ENCODE measurements around the gene ELOA. TPM values are rescaled to one million over a fixed set of nuclear protein-coding genes. Genes with fewer than 3 reads are reported as not detected.

The ELOA gene
- total RNA-seq, 4 donors from 2014 or later, result 38.2 to 58.2 (median 42.8) TPM

GRCh38 chr1:23752909-23753308, 9.6 kb downstream of the ELOA start:
- no peak overlapping the region for H3K4me3 ChIP-seq
- DNase-seq (ENCODE audit: low spot score in 2 of 2), result no peak
- TF ChIP-seq POLR2AphosphoS5 (IDR thresholded peaks at IDR 0.05) (no peak), POLR2A (IDR thresholded peaks at IDR 0.05) (no peak), EP300 (IDR thresholded peaks at IDR 0.05) (no peak)
- TF ChIP-seq, protein P1, sequence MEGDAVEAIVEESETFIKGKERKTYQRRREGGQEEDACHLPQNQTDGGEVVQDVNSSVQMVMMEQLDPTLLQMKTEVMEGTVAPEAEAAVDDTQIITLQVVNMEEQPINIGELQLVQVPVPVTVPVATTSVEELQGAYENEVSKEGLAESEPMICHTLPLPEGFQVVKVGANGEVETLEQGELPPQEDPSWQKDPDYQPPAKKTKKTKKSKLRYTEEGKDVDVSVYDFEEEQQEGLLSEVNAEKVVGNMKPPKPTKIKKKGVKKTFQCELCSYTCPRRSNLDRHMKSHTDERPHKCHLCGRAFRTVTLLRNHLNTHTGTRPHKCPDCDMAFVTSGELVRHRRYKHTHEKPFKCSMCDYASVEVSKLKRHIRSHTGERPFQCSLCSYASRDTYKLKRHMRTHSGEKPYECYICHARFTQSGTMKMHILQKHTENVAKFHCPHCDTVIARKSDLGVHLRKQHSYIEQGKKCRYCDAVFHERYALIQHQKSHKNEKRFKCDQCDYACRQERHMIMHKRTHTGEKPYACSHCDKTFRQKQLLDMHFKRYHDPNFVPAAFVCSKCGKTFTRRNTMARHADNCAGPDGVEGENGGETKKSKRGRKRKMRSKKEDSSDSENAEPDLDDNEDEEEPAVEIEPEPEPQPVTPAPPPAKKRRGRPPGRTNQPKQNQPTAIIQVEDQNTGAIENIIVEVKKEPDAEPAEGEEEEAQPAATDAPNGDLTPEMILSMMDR (IDR thresholded peaks at IDR 0.05), result no peak
- peaks cover 81% of the 10 kb centered on the region for H3K36me3 ChIP-seq
- H3K9me3 ChIP-seq, result no peaks in the 10 kb centered on the region
- H3K4me1 ChIP-seq, result peaks cover 7% of the 10 kb centered on the region
- H3K27ac ChIP-seq, result no peak overlapping the region
- H3K27me3 ChIP-seq, result no peaks in the 10 kb centered on the region
- WGBS, result 91% methylated on average over 1 of the region's 1 CpG

GRCh38 chr1:23756676-23757075, 13.4 kb downstream of the ELOA start:
- TF ChIP-seq, protein P1 (IDR thresholded peaks at IDR 0.05), result no peak
- TF ChIP-seq EP300 (IDR thresholded peaks at IDR 0.05) (no peak), POLR2AphosphoS5 (IDR thresholded peaks at IDR 0.05) (no peak), POLR2A (IDR thresholded peaks at IDR 0.05) (no peak)
- DNase-seq (ENCODE audit: low spot score in 2 of 2), result no peak
- H3K36me3 ChIP-seq, result peaks cover 97% of the 10 kb centered on the region
- H3K4me3 ChIP-seq, result no peak overlapping the region
- no peak overlapping the region for H3K27ac ChIP-seq
- H3K4me1 ChIP-seq, result no peaks in the 10 kb centered on the region
- H3K9me3 ChIP-seq, result no peaks in the 10 kb centered on the region
- WGBS, result 88% methylated on average over 3 of the region's 3 CpGs
- no peaks in the 10 kb centered on the region for H3K27me3 ChIP-seq

- Histone ChIP-seq H3K36me3 (peaks cover 91% of the 10 kb centered on the region), H3K27ac (no peak overlapping the region), H3K9me3 (no peaks in the 10 kb centered on the region), H3K27me3 (no peaks in the 10 kb centered on the region), H3K4me1 (no peaks in the 10 kb centered on the region), H3K4me3 (no peak overlapping the region)
- DNase-seq (ENCODE audit: low spot score in 2 of 2), result no peak
- TF ChIP-seq, protein P1 (IDR thresholded peaks at IDR 0.05), result no peak
- TF ChIP-seq POLR2A (IDR thresholded peaks at IDR 0.05), result no peak
- no peak for TF ChIP-seq EP300 (IDR thresholded peaks at IDR 0.05)
- TF ChIP-seq POLR2AphosphoS5 (IDR thresholded peaks at IDR 0.05), result no peak
- WGBS, result 84% methylated on average over 1 of the region's 1 CpG
Observed at GRCh38 chr1:23757812-23758211, 14.5 kb downstream of the ELOA start.

- no peak overlapping the region for H3K27ac ChIP-seq
Observed at GRCh38 chr1:23759277-23759676, 16.0 kb downstream of the ELOA start.

DNA sequence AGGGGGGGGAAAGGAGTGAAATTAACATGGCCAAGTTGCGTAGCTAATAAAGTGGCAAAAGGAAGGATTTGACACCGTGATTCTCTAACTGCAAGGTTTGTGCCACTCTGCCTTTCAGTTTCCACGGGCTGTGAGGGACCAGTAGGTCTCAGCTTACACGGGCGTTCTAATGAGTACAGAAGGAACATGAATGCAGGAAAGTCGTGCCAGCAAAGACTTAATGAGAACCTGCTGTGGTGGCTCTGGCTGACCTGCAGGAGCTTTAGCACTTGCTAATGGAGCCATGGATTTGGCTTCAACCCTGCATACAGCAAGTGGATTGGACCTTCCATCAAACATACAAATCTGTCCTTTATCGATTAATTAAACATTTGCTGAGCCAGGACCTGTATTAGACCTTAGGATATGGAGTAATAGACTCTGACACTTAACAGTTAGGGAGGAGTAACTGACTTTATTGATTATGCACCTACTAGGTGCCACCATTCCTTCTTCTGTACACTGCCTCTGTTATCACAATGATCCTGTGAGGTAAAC, 19.8 kb downstream of the ELOA start:
- no peak overlapping the region for H3K4me3 ChIP-seq
- no peak overlapping the region for H3K27ac ChIP-seq
- WGBS, result 81% methylated on average over 7 of the region's 7 CpGs
- TF ChIP-seq POLR2A (IDR thresholded peaks at IDR 0.05) (no peak), POLR2AphosphoS5 (IDR thresholded peaks at IDR 0.05) (no peak), EP300 (IDR thresholded peaks at IDR 0.05) (no peak)
- TF ChIP-seq, protein P1 (IDR thresholded peaks at IDR 0.05), result no peak
- DNase-seq (ENCODE audit: low spot score in 2 of 2), result no peak
- H3K27me3 ChIP-seq, result no peaks in the 10 kb centered on the region
- peaks cover 60% of the 10 kb centered on the region for H3K36me3 ChIP-seq
- H3K4me1 ChIP-seq, result no peaks in the 10 kb centered on the region
- H3K9me3 ChIP-seq, result no peaks in the 10 kb centered on the region

More at GRCh38 chr1:23759277-23759676, 16.0 kb downstream of the ELOA start:
- no peaks in the 10 kb centered on the region for H3K9me3 ChIP-seq
- 29% methylated on average over 4 of the region's 4 CpGs for WGBS
- no peak for TF ChIP-seq EP300 (IDR thresholded peaks at IDR 0.05)
- TF ChIP-seq POLR2A (IDR thresholded peaks at IDR 0.05), result no peak
- TF ChIP-seq, protein P1 (IDR thresholded peaks at IDR 0.05), result no peak
- no peak for TF ChIP-seq POLR2AphosphoS5 (IDR thresholded peaks at IDR 0.05)
- peaks cover 84% of the 10 kb centered on the region for H3K36me3 ChIP-seq
- H3K27me3 ChIP-seq, result no peaks in the 10 kb centered on the region
- no peak overlapping the region for H3K4me3 ChIP-seq
- no peaks in the 10 kb centered on the region for H3K4me1 ChIP-seq
- no peak for DNase-seq (ENCODE audit: low spot score in 2 of 2)

Data from suprapubic skin (tissue), 4 donors.